ENCODE measurements around the gene CCDC159. TPM values are rescaled to one million over a fixed set of nuclear protein-coding genes. Genes with fewer than 3 reads are reported as not detected.

Gene CCDC159
- total RNA-seq, 1 experiment from 2014 or later: 9.4 TPM

- peaks cover 7% of the 10 kb centered on the region; the same call in 1 of the 2 replicates for H3K4me1 ChIP-seq (replicated peaks; ENCODE audit: insufficient read depth)
- H4K20me1 ChIP-seq (ENCODE audit: insufficient read depth): no peaks in the 10 kb centered on the region; the same call in 1 of the 2 replicates
- no TSS peak for BruUV-seq (replicated peaks)
- TF ChIP-seq EZH2 (IDR thresholded peaks at IDR 0.05; ENCODE audit: low read depth) (no peak), CTCF (conservative IDR thresholded peaks at IDR 0.05) (no peak)
- H3K36me3 ChIP-seq (ENCODE audit: low read depth): peaks cover 11% of the 10 kb centered on the region; the same call in 1 of the 2 replicates
- ChIA-PET CTCF (no interaction called here), POLR2A (ENCODE audit: unreplicated experiment) (no interaction called here)
- H3K9me2 ChIP-seq (ENCODE audit: insufficient read depth): no peaks in the 10 kb centered on the region
- H2AFZ ChIP-seq: no peak overlapping the region
- no peaks in the 10 kb centered on the region for H3K9me3 ChIP-seq (ENCODE audit: insufficient read depth, low read depth)
- intact Hi-C loops (cut with micrococcal nuclease; ENCODE audit: unreplicated experiment): no loop called here
- H3K27me3 ChIP-seq (ENCODE audit: insufficient read depth, low read depth): no peaks in the 10 kb centered on the region
- no peak overlapping the region for H3K4me2 ChIP-seq
- no peaks in the 10 kb centered on the region for H3K79me2 ChIP-seq (ENCODE audit: low read depth)
- peaks cover 18% of the 10 kb centered on the region; the same call in 1 of the 2 replicates for H3F3A ChIP-seq (ENCODE audit: insufficient read depth, low read depth)
- DNase-seq: no peak
- H3K4me3 ChIP-seq: no peak overlapping the region
- no peak overlapping the region for H3K27ac ChIP-seq
These were observed 18.1 kb downstream of the CCDC159 start for GRCh38 chr19:11364296-11364904.

GRCh38 chr19:11364935-11365334 lies 18.6 kb downstream of the CCDC159 start:
- no TSS peak for BruUV-seq (replicated peaks)
- POLR2A ChIA-PET (ENCODE audit: unreplicated experiment): no interaction called here

GRCh38 chr19:11365557-11366117 lies 19.3 kb downstream of the CCDC159 start:
- ChIA-PET CTCF (no interaction called here), POLR2A (ENCODE audit: unreplicated experiment) (no interaction called here)
- Histone ChIP-seq H3K27me3 (ENCODE audit: insufficient read depth, low read depth) (no peaks in the 10 kb centered on the region), H3K4me2 (no peak overlapping the region), H2AFZ (no peak overlapping the region), H3K9me3 (ENCODE audit: insufficient read depth, low read depth) (no peaks in the 10 kb centered on the region), H3K36me3 (ENCODE audit: low read depth) (peaks cover 11% of the 10 kb centered on the region; the same call in 1 of the 2 replicates), H4K20me1 (ENCODE audit: insufficient read depth) (no peaks in the 10 kb centered on the region; the same call in 1 of the 2 replicates), H3K79me2 (ENCODE audit: low read depth) (no peaks in the 10 kb centered on the region), H3K4me1 (replicated peaks; ENCODE audit: insufficient read depth) (no peaks in the 10 kb centered on the region), H3K4me3 (no peak overlapping the region), H3F3A (ENCODE audit: insufficient read depth, low read depth) (peaks cover 14% of the 10 kb centered on the region; the same call in 1 of the 2 replicates), H3K9me2 (ENCODE audit: insufficient read depth) (no peaks in the 10 kb centered on the region), H3K27ac (no peak overlapping the region)
- DNase-seq: no peak
- intact Hi-C loops (cut with micrococcal nuclease; ENCODE audit: unreplicated experiment): no loop called here
- TF ChIP-seq EZH2 (IDR thresholded peaks at IDR 0.05; ENCODE audit: low read depth) (no peak), CTCF (conservative IDR thresholded peaks at IDR 0.05) (no peak)
- no TSS peak for BruUV-seq (replicated peaks)

More at GRCh38 chr19:11364935-11365334, 18.6 kb downstream of the CCDC159 start:
- intact Hi-C loops (cut with micrococcal nuclease; ENCODE audit: unreplicated experiment): no loop called here
- DNase-seq: no peak
- Histone ChIP-seq H3K27ac (no peak overlapping the region), H3K9me2 (ENCODE audit: insufficient read depth) (no peaks in the 10 kb centered on the region), H3K27me3 (ENCODE audit: insufficient read depth, low read depth) (no peaks in the 10 kb centered on the region), H3K79me2 (ENCODE audit: low read depth) (no peaks in the 10 kb centered on the region), H3F3A (ENCODE audit: insufficient read depth, low read depth) (peaks cover 17% of the 10 kb centered on the region; the same call in 1 of the 2 replicates), H3K4me1 (replicated peaks; ENCODE audit: insufficient read depth) (peaks cover 2% of the 10 kb centered on the region; the same call in 1 of the 2 replicates), H4K20me1 (ENCODE audit: insufficient read depth) (no peaks in the 10 kb centered on the region; the same call in 1 of the 2 replicates), H3K9me3 (ENCODE audit: insufficient read depth, low read depth) (no peaks in the 10 kb centered on the region), H3K4me2 (no peak overlapping the region), H2AFZ (no peak overlapping the region), H3K4me3 (no peak overlapping the region), H3K36me3 (ENCODE audit: low read depth) (peaks cover 11% of the 10 kb centered on the region; the same call in 1 of the 2 replicates)
- TF ChIP-seq CTCF (conservative IDR thresholded peaks at IDR 0.05): no peak
- no peak for TF ChIP-seq EZH2 (IDR thresholded peaks at IDR 0.05; ENCODE audit: low read depth)
- CTCF ChIA-PET: no interaction called here
